ENCODE data around the gene CPLX1. TPM values are rescaled to one million over a fixed set of nuclear protein-coding genes. Genes with fewer than 3 reads are reported as not detected.
"Not testable (repeated sequence)": the region's sequence is repeated elsewhere in the genome, so short reads cannot be mapped to it uniquely, and the experiment has no call there.

The CPLX1 gene
- polyA plus RNA-seq, 3 donors: not detected

- no peak overlapping the region for H2AFZ ChIP-seq (ENCODE audit: insufficient read depth, low read depth, low read length, poor library complexity, severe bottlenecking)
- peaks cover 5 to 19% (median 11%) of the 10 kb centered on the region in 7 donors for H3K9me3 Mint-ChIP-seq
- no peak overlapping the region for H3K27ac Mint-ChIP-seq
- H3K4me3 ChIP-seq (replicated peaks in 1 of 3; ENCODE audit: low read depth in 2 of 3, low read length in 3 of 3): no peak overlapping the region
- no peak overlapping the region for H3K4me3 Mint-ChIP-seq
- no peak overlapping the region for H3K9ac ChIP-seq (ENCODE audit: insufficient read depth, low read length, poor library complexity, severe bottlenecking)
- peaks cover 0 to 6% of the 10 kb centered on the region in 2 donors for H3K27me3 ChIP-seq (ENCODE audit: control insufficient read depth in 2 of 2, insufficient read depth in 2 of 2, low read length in 2 of 2)
- no peak overlapping the region for H3K27ac ChIP-seq (ENCODE audit: low read depth in 1 of 2, low read length in 2 of 2)
- no peaks in the 10 kb centered on the region for H3K36me3 ChIP-seq (replicated peaks in 1 of 2; ENCODE audit: control insufficient read depth in 1 of 2, insufficient read depth in 2 of 2, low read length in 2 of 2)
- WGBS (ENCODE audit: insufficient coverage): 100% methylated on average over 3 of the region's 5 CpGs
- H3K9me3 ChIP-seq (replicated peaks in 1 of 2; ENCODE audit: control insufficient read depth in 1 of 2, insufficient read depth in 1 of 2, low read length in 2 of 2): peaks cover 0 to 8% of the 10 kb centered on the region in 2 donors
- H3K27me3 Mint-ChIP-seq (ENCODE audit: low read depth in 3 of 3): peaks cover 20 to 45% (median 23%) of the 10 kb centered on the region in 3 donors
- H3K4me1 Mint-ChIP-seq: no peaks in the 10 kb centered on the region
- no peak for DNase-seq
- H3K4me2 ChIP-seq (replicated peaks; ENCODE audit: extremely low read depth, low read length, poor library complexity, severe bottlenecking): no peak overlapping the region
- no peak for TF ChIP-seq CTCF (IDR thresholded peaks at IDR 0.05)
- intact Hi-C loops (cut with micrococcal nuclease): no loop called here
- no peaks in the 10 kb centered on the region for H3K36me3 Mint-ChIP-seq
- no peaks in the 10 kb centered on the region for H3K4me1 ChIP-seq (ENCODE audit: control insufficient read depth in 1 of 2, insufficient read depth in 2 of 2, low read length in 2 of 2)
- no peaks in the 10 kb centered on the region for H4K20me1 ChIP-seq (ENCODE audit: insufficient read depth, low read length)
- no peaks in the 10 kb centered on the region for H3K79me2 ChIP-seq (ENCODE audit: insufficient read depth, low read length)
Observed at GRCh38 chr4:807792-808191, 18.1 kb downstream of the CPLX1 start.

GRCh38 chr4:806979-807378, 18.9 kb downstream of the CPLX1 start:
- H3K4me1 Mint-ChIP-seq; H3K79me2 ChIP-seq (ENCODE audit: insufficient read depth, low read length); H3K36me3 Mint-ChIP-seq; H3K4me3 ChIP-seq (replicated peaks in 1 of 3; ENCODE audit: low read depth in 2 of 3, low read length in 3 of 3); H3K27ac Mint-ChIP-seq; intact Hi-C loops (cut with micrococcal nuclease); H2AFZ ChIP-seq (ENCODE audit: insufficient read depth, low read depth, low read length, poor library complexity, severe bottlenecking); H3K9ac ChIP-seq (ENCODE audit: insufficient read depth, low read length, poor library complexity, severe bottlenecking); H3K36me3 ChIP-seq (replicated peaks in 1 of 2; ENCODE audit: control insufficient read depth in 1 of 2, insufficient read depth in 2 of 2, low read length in 2 of 2); H3K27ac ChIP-seq (ENCODE audit: low read depth in 1 of 2, low read length in 2 of 2); H4K20me1 ChIP-seq (ENCODE audit: insufficient read depth, low read length); H3K4me1 ChIP-seq (ENCODE audit: control insufficient read depth in 1 of 2, insufficient read depth in 2 of 2, low read length in 2 of 2); H3K9me3 ChIP-seq (replicated peaks in 1 of 2; ENCODE audit: control insufficient read depth in 1 of 2, insufficient read depth in 1 of 2, low read length in 2 of 2); DNase-seq; H3K4me2 ChIP-seq (replicated peaks; ENCODE audit: extremely low read depth, low read length, poor library complexity, severe bottlenecking); H3K27me3 ChIP-seq (ENCODE audit: control insufficient read depth in 2 of 2, insufficient read depth in 2 of 2, low read length in 2 of 2): not testable (repeated sequence)
- Mint-ChIP-seq H3K27me3 (ENCODE audit: low read depth in 3 of 3) (peaks cover 12 to 45% (median 21%) of the 10 kb centered on the region in 3 donors), H3K4me3 (peak overlapping the region in 1 of 2 donors; percentile 31), H3K9me3 (peaks cover 7 to 19% (median 11%) of the 10 kb centered on the region in 7 donors)
- 83% methylated on average over 1 of the region's 4 CpGs for WGBS (ENCODE audit: insufficient coverage)
